HepG2 (cell line): Measurements from ENCODE around the gene SUSD6. TPM values are rescaled to one million over a fixed set of nuclear protein-coding genes. Genes with fewer than 3 reads are reported as not detected.

Source experiments
- ATAC-seq: fragments of 200-7000 bp; cut with Tn5 transposase; 3 replicates; pipeline ENCODE4 v1.9.1; 2020; ENCODE audit warnings: mild to moderate bottlenecking, moderate library complexity
- BruUV-seq: library from RNA; stranded (reverse); fragments of 400-500 nt; replicated peaks from 2 replicates; lab custom pipeline; 2021; lab: Mats Ljungman, UMichigan
- CTCF ChIA-PET: fragments of 300-600 bp; formaldehyde crosslinking; extraction: SDS; loops from one replicate; lab custom pipeline; 2021; ENCODE audit warnings: low total read pairs, inconsistent platforms, low intra/inter-chr PET ratio; lab: Yijun Ruan, JAX
- POLR2A ChIA-PET: fragments of 350-600 bp; sonication (Branson Sonifier 250); formaldehyde crosslinking; loops from one replicate; lab custom pipeline; 2020; ENCODE audit warnings: antibody characterized with exemption, inconsistent platforms; lab: Yijun Ruan, JAX
- DNase-seq: peaks from one replicate; pipeline ENCODE4 v3.0.0-alpha.2; 2015; ENCODE audit warnings: low spot score
- FAIRE-seq: peaks from 3 replicates; lab custom pipeline; 2011; peaks lifted over from hg19 to GRCh38; lab: Jason Lieb, UNC
- H2AFZ ChIP-seq: one replicate; pipeline ENCODE4 v1.6.1; 2011; ENCODE audit warnings: low read length, inconsistent platforms
- H3K27ac ChIP-seq: fragments of 300-600 bp; 3 replicates; pipeline ENCODE4 v1.8.0; 2011; ENCODE audit warnings: mixed run types, mild to moderate bottlenecking, mixed read lengths, low read length, inconsistent platforms; ENCODE audit not compliant: insufficient read depth; ENCODE audit errors: extremely low read length
- H3K27me3 ChIP-seq, 2 experiments: fragments of 200-600 bp in 1 of 2; 2 replicates in 1 of 2; 3 replicates in 1 of 2; pipeline versions ENCODE4 v1.6.0 to v1.8.0; 2011; ENCODE audit warnings: low read length in 2 of 2, mild to moderate bottlenecking in 2 of 2, moderate library complexity in 2 of 2, inconsistent platforms in 1 of 2; ENCODE audit not compliant: insufficient read depth in 2 of 2, control insufficient read depth in 1 of 2
- H3K36me3 ChIP-seq, 2 experiments: fragments of 200-600 bp in 1 of 2; replicated peaks in 1 of 2; 2 replicates in 1 of 2; 3 replicates in 1 of 2; pipeline versions ENCODE4 v1.5.1 to v1.8.0; 2011; ENCODE audit warnings: low read length in 2 of 2, inconsistent platforms in 1 of 2; ENCODE audit not compliant: insufficient read depth in 2 of 2, control insufficient read depth in 1 of 2
- H3K4me1 ChIP-seq: 2 replicates; pipeline ENCODE4 v1.5.1; 2012; ENCODE audit warnings: low read length, inconsistent platforms; ENCODE audit not compliant: insufficient read depth
- H3K4me2 ChIP-seq: 2 replicates; pipeline ENCODE4 v1.6.0; 2011; ENCODE audit warnings: low read depth, low read length, inconsistent platforms
- H3K4me3 ChIP-seq, 3 experiments: fragments of 200-600 bp in 1 of 3; sonication (generic), shearing (Covaris generic) in 1 of 3; replicated peaks in 1 of 3; 2 replicates each; pipeline ENCODE4 v1.5.1; 2011 to 2016; ENCODE audit warnings: low read length in 3 of 3, inconsistent platforms in 2 of 3, low read depth in 2 of 3, mild to moderate bottlenecking in 2 of 3, control low read depth in 1 of 3, mixed read lengths in 1 of 3; ENCODE audit not compliant: insufficient read depth in 1 of 3
- H3K79me2 ChIP-seq: one replicate; pipeline ENCODE4 v1.6.1; 2011; ENCODE audit warnings: low read length, inconsistent platforms; ENCODE audit not compliant: insufficient read depth
- H3K9ac ChIP-seq: 2 replicates; pipeline ENCODE4 v1.6.0; 2011; ENCODE audit warnings: mild to moderate bottlenecking, low read depth, low read length, inconsistent platforms; ENCODE audit not compliant: insufficient read depth
- H3K9me3 ChIP-seq: 2 replicates; pipeline ENCODE4 v1.5.1; 2012; ENCODE audit warnings: mild to moderate bottlenecking, low read length
- H4K20me1 ChIP-seq: 2 replicates; pipeline ENCODE4 v1.6.0; 2011; ENCODE audit warnings: inconsistent platforms, mild to moderate bottlenecking, low read length, moderate library complexity; ENCODE audit not compliant: insufficient read depth
- GABPB1 ChIP-seq: IDR thresholded peaks from 2 replicates; pipeline ENCODE4 v1.6.1; 2016; ENCODE audit warnings: mild to moderate bottlenecking, missing genetic modification reagents, moderate library complexity, missing compliant biosample characterization
- HNRNPL ChIP-seq: fragments of 200-400 bp; formaldehyde crosslinking; IDR thresholded peaks from 2 replicates; pipeline ENCODE4 v1.6.1; 2017; ENCODE audit warnings: mild to moderate bottlenecking, low read depth, low read length
- KAT2B ChIP-seq: fragments of 150-350 bp; IDR thresholded peaks from 2 replicates; pipeline ENCODE4 v1.6.1; 2014; ENCODE audit warnings: low read depth, low read length, borderline replicate concordance
- KMT2B ChIP-seq: IDR thresholded peaks from 2 replicates; pipeline ENCODE4 v1.6.1; 2016; ENCODE audit warnings: missing genetic modification reagents, missing compliant biosample characterization
- NR2F2 ChIP-seq: IDR thresholded peaks from 2 replicates; pipeline ENCODE4 v1.6.1; 2012; ENCODE audit warnings: low read depth, inconsistent platforms, borderline replicate concordance
- SIN3A ChIP-seq: IDR thresholded peaks from 2 replicates; pipeline ENCODE4 v1.6.1; 2011; ENCODE audit warnings: low read depth, mild to moderate bottlenecking, control low read depth, low read length, borderline replicate concordance
- ZFX ChIP-seq: sonication (generic); formaldehyde crosslinking; IDR thresholded peaks from 2 replicates; pipeline ENCODE4 v1.4.0; 2020; ENCODE audit warnings: mild to moderate bottlenecking, low read depth, missing genetic modification reagents, moderate library complexity
- ZFY ChIP-seq: sonication (generic); formaldehyde crosslinking; IDR thresholded peaks from 2 replicates; pipeline ENCODE4 v1.4.0; 2020; ENCODE audit warnings: missing genetic modification reagents
- ZNF12 ChIP-seq: sonication (generic); formaldehyde crosslinking; IDR thresholded peaks from 2 replicates; pipeline ENCODE4 v1.5.0; 2020; ENCODE audit warnings: missing genetic modification reagents
- ZNF414 ChIP-seq: sonication (generic); formaldehyde crosslinking; IDR thresholded peaks from 2 replicates; pipeline ENCODE4 v1.5.0; 2020; ENCODE audit warnings: missing genetic modification reagents
- ZNF430 ChIP-seq: sonication (generic); formaldehyde crosslinking; IDR thresholded peaks from 2 replicates; pipeline ENCODE4 v1.9.0; 2021; ENCODE audit warnings: mild to moderate bottlenecking, missing genetic modification reagents
- ZNF468 ChIP-seq: sonication (generic); formaldehyde crosslinking; IDR thresholded peaks from 2 replicates; pipeline ENCODE4 v1.8.0; 2022; ENCODE audit warnings: mild to moderate bottlenecking, moderate library complexity, missing genetic modification reagents
- ZNF574 ChIP-seq: sonication (generic); formaldehyde crosslinking; IDR thresholded peaks from 2 replicates; pipeline ENCODE4 v1.4.0; 2020; ENCODE audit warnings: missing genetic modification reagents
- ZNF784 ChIP-seq: sonication (generic); formaldehyde crosslinking; IDR thresholded peaks from 2 replicates; pipeline ENCODE4 v1.5.1; 2020; ENCODE audit warnings: missing genetic modification reagents, mild to moderate bottlenecking, borderline replicate concordance
- WGBS: methylation state at CpG from one replicate; pipeline ENCODE4 v1.1.6; 2017; ENCODE audit warnings: low lambda C conversion rate; 5-methylcytosine and 5-hydroxymethylcytosine counted together
- in situ Hi-C: cut with HindIII; loops from 2 replicates; pipeline ENCODE4 v1.10.0; 2017; ENCODE audit warnings: low pct_unique_long_range_greater_than_20kb; ENCODE audit not compliant: extremely low pct_ligation_motif_present
- intact Hi-C: fragments of 100-400 bp; cut with micrococcal nuclease; formaldehyde crosslinking; loops from one replicate; pipeline ENCODE4 v1.10.0; 2022; ENCODE audit not compliant: unreplicated experiment
- polyA plus RNA-seq, 8 experiments: library from polyadenylated mRNA; depleted of rRNA in 3 of 8; stranded (reverse) in 7 of 8; unstranded in 1 of 8; fragments of >200 nt; fragmentation: Illumina TruSeq in 4 of 8; extraction: Trizol in 4 of 8; gene quantifications; 2 replicates each; pipeline versions ENCODE4 v1.2.1 to v1.2.3, GENCODE V29; 2011 to 2016; ENCODE audit warnings: low read depth in 4 of 8, missing spikeins in 1 of 8, mixed read lengths in 1 of 8; ENCODE audit not compliant: insufficient read depth in 1 of 8
- total RNA-seq, 5 experiments: library from RNA; depleted of rRNA; stranded (reverse); fragments of >200 nt; fragmentation: Illumina TruSeq; extraction: Trizol; gene quantifications; 2 replicates each; pipeline ENCODE4 v1.2.3, GENCODE V29; 2016; ENCODE audit warnings: low read depth in 1 of 5
- TF ChIP-seq, protein P1 (sequence below): sonication (generic); formaldehyde crosslinking; IDR thresholded peaks from 2 replicates; pipeline ENCODE4 v1.4.0; 2020; ENCODE audit warnings: mild to moderate bottlenecking, missing genetic modification reagents
- TF ChIP-seq, protein P2 (sequence below), 2 experiments: sonication (generic) in 1 of 2; formaldehyde crosslinking in 1 of 2; IDR thresholded peaks; 2 replicates each; pipeline versions ENCODE4 v1.4.0 to v1.6.1; 2018 to 2020; ENCODE audit warnings: missing genetic modification reagents in 2 of 2, borderline replicate concordance in 1 of 2, low read depth in 1 of 2, mild to moderate bottlenecking in 1 of 2, missing biosample characterization in 1 of 2

The SUSD6 gene
- total and polyA plus RNA-seq, 2 of the 13 experiments (the other 11 are each of a cell fraction or from before 2014, with no cell fraction given) = 7.2 to 7.4 TPM

DNA sequence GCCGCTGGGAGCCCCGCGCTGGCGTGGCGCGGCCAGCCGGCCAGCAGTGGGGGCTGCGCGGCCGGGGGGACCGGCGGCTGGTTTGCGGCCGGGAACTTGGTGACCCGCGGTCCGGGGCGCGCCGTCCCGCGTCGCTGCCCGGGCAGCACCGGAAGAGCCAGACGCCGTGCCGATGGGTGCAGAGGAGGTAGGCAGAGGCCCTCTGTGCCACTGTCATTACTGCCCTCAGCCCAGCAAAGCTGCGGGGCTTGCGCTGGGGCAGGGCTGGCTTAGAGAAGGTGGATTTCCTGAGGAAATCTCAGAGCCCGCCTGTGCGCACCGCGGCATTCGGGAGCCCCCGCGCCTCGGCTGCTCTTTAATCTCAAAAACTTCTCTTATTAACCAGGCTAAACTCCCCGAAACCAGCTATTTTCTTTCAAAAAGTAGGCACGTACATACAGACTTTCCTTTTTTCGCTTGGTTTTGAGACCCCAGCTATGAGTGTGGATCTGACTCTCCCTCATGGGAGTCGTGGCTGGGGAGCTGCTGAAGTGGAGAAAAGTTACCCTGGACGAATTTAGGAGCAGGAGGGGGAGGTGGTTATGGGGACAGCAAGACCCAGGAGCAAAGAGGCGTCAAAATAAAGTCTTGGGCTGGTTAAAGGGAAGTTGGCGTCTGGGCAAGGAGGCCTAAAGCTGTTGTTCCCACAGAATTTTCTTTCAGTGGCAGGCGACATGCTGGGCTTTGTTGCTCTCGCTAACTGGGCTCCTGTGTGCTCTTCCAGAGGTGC lies 802 bp downstream of the SUSD6 start:
- peak overlapping the region; percentile 74 for H3K9ac ChIP-seq
- no peaks in the 10 kb centered on the region for H4K20me1 ChIP-seq
- BruUV-seq = no TSS peak
- no peaks in the 10 kb centered on the region for H3K9me3 ChIP-seq
- H3K79me2 ChIP-seq = peaks cover 32% of the 10 kb centered on the region
- POLR2A ChIA-PET = interaction anchor here (0.8 to 1.6 kb wide), 6 partner anchors 36 to 154 kb away, joined by 3 to 5 read pairs (median 3); partner anchors contain the start of gene SRSF5
- CTCF ChIA-PET = no interaction called here
- intact Hi-C loops (loop anchor here (1.0 to 5.0 kb wide), 2 partner anchors 25 to 100 kb away; no protein-coding TSS in a partner anchor), in situ Hi-C loops (no loop called here)
- no peaks in the 10 kb centered on the region; a peak in 1 of 5 replicates for H3K36me3 ChIP-seq
- DNase-seq = no peak
- peak overlapping the region; percentile 80 for H3K4me2 ChIP-seq
- peak overlapping the region; percentile 0 for H2AFZ ChIP-seq
- peak overlapping the region; percentile 80 to 92 (median 87) for H3K4me3 ChIP-seq
- FAIRE-seq = no peak
- H3K27me3 ChIP-seq = no peaks in the 10 kb centered on the region; a peak in 1 of 5 replicates
- H3K27ac ChIP-seq = peak overlapping the region; percentile 6
- peaks cover 65% of the 10 kb centered on the region for H3K4me1 ChIP-seq
- WGBS = 1% methylated on average over 17 of the region's 47 CpGs
- ATAC-seq = peak; percentile 41
- TF ChIP-seq SIN3A (0 out of 2 replicates have a peak, but pooled peaks have one; percentile 5), ZFX (peak; percentile 40), ZNF12 (CRISPR knock-in tag) (no peak), NR2F2 (no peak), ZNF784 (no peak), KAT2B (no peak), ZNF574 (CRISPR knock-in tag) (0 out of 2 replicates have a peak, but pooled peaks have one; percentile 7), ZNF430 (CRISPR knock-in tag) (peak; percentile 11; the same call in 1 of the 2 replicates), ZNF468 (CRISPR knock-in tag) (no peak), GABPB1 (CRISPR knock-in tag) (peak; percentile 41; the same call in 1 of the 2 replicates), HNRNPL (0 out of 2 replicates have a peak, but pooled peaks have one; percentile 19), ZFY (CRISPR knock-in tag) (0 out of 2 replicates have a peak, but pooled peaks have one; percentile 9), ZNF414 (no peak), KMT2B (CRISPR knock-in tag) (0 out of 2 replicates have a peak, but pooled peaks have one; percentile 9)
- TF ChIP-seq, protein P1, sequence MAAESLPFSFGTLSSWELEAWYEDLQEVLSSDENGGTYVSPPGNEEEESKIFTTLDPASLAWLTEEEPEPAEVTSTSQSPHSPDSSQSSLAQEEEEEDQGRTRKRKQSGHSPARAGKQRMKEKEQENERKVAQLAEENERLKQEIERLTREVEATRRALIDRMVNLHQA (CRISPR knock-in tag) = no peak
- TF ChIP-seq, protein P2, sequence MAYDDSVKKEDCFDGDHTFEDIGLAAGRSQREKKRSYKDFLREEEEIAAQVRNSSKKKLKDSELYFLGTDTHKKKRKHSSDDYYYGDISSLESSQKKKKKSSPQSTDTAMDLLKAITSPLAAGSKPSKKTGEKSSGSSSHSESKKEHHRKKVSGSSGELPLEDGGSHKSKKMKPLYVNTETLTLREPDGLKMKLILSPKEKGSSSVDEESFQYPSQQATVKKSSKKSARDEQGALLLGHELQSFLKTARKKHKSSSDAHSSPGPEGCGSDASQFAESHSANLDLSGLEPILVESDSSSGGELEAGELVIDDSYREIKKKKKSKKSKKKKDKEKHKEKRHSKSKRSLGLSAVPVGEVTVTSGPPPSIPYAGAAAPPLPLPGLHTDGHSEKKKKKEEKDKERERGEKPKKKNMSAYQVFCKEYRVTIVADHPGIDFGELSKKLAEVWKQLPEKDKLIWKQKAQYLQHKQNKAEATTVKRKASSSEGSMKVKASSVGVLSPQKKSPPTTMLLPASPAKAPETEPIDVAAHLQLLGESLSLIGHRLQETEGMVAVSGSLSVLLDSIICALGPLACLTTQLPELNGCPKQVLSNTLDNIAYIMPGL (CRISPR knock-in tag; IDR thresholded peaks at IDR 0.05; ENCODE audit: borderline replicate concordance in 1 of 2, low read depth in 1 of 2) = 0 out of 4 replicates have a peak, but pooled peaks of 1 of the 2 experiments have one; percentile 30
